GM12872 (cell line): ENCODE data around the gene NXNL2.

Source experiments
- CTCF ChIP-seq: IDR thresholded peaks from 3 replicates; pipeline ENCODE4 v1.5.1; 2011; ENCODE audit warnings: low read depth, mild to moderate bottlenecking, low read length, moderate library complexity; ENCODE audit not compliant: insufficient read depth

NXNL2 gene

DNA sequence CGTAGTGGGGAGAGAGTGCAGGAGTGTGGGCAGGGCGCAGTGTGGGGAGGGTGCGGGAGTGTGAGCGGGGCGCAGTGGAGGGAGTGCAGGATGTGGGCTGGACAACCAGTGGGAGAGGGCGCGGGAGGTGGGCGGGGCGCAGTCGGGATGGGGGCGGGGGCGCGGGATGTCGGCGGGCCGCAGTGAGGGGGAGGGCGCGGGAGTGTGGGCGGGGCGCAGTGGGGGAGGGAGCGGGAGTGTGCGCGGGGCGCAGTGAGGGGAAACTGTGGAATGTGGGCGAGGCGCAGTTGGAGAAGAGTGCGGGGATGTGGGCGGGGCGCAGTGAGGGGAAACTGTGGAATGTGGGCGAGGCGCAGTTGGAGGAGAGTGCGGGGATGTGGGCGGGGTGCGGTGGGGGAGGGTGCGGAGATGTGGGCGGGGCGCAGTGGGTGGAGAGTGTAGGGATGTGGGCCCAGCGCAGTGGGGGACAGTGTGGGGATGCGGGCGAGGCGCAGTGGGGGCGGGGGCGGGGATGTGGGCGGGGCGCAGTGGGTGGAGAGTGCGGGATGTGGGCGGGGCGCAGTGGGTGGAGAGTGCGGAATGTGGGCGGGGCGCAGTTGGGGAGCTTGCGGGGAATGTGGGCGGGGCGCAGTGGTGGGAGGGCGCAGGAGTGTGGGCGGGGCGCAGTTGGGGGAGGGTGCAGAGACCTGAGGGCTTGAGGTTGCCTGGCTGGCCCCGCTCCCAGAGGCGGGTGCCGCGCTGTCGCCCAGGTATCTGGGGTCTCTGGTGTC lies at the start of gene NXNL2:
TSS of gene NXNL2 (plus strand) at position 723 of the 770 bp plus-strand sequence. CDS start 257 bp downstream, outside the sequence.
- TF ChIP-seq CTCF: no peak

- no peak for TF ChIP-seq CTCF
Measured at GRCh38 chr9:88488166-88488565, 46.8 kb upstream of the NXNL2 start.

- TF ChIP-seq CTCF: no peak
Measured at GRCh38 chr9:88494983-88495721, 39.8 kb upstream of the NXNL2 start.

- TF ChIP-seq CTCF: no peak
Measured at GRCh38 chr9:88497224-88497623, 37.8 kb upstream of the NXNL2 start.

GRCh38 chr9:88498880-88499279 lies 36.1 kb upstream of the NXNL2 start:
- no peak for TF ChIP-seq CTCF

DNA sequence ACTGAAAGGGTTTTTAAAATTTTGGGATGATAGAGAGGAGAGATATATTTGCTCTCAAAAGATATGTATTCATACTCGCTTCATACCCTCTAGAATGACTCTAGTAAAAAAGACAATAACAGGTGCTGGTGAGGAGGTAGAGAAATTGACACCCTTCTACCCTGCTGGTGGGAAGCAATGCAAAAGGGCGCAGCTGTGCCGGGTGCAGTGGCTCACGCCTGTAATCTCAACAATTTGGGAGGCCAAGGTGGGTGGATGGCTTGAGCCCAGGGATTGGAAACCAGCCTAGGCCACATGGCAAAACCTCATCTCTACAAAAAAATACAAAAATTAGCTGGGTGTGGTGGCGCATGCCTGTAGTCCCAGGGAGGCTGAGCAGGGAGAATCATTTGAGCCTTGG lies 33.9 kb upstream of the NXNL2 start:
- no peak for TF ChIP-seq CTCF

- no peak for TF ChIP-seq CTCF
Measured at GRCh38 chr9:88502552-88503034, 32.4 kb upstream of the NXNL2 start.
